Mucosa of stomach (tissue), 1 donor: Measurements from ENCODE around the gene RGS4.

Experiments used
- H3K27me3 ChIP-seq: one replicate; pipeline ENCODE4 v1.7.0; 2013; ENCODE audit warnings: mild to moderate bottlenecking, low read length; ENCODE audit not compliant: control insufficient read depth, insufficient read depth
- H3K36me3 ChIP-seq: one replicate; pipeline ENCODE4 v1.7.0; 2013; ENCODE audit warnings: low read length; ENCODE audit not compliant: control insufficient read depth, insufficient read depth
- H3K4me1 ChIP-seq: one replicate; pipeline ENCODE4 v1.7.0; 2013; ENCODE audit warnings: mild to moderate bottlenecking, low read length; ENCODE audit not compliant: control insufficient read depth, insufficient read depth
- H3K4me3 ChIP-seq: one replicate; pipeline ENCODE4 v1.7.0; 2013; ENCODE audit warnings: low read length
- H3K9ac ChIP-seq: one replicate; pipeline ENCODE4 v1.7.0; 2013; ENCODE audit warnings: mild to moderate bottlenecking, low read length, moderate library complexity
- H3K9me3 ChIP-seq: one replicate; pipeline ENCODE4 v1.7.0; 2013; ENCODE audit warnings: mild to moderate bottlenecking, low read length, moderate library complexity; ENCODE audit not compliant: control insufficient read depth
- donor health status: Pancreatic carcinoma.

RGS4 gene

GRCh38 chr1:163050496-163050895 lies 18.7 kb upstream of the RGS4 start:
- H3K9me3 ChIP-seq: no peaks in the 10 kb centered on the region
- H3K4me3 ChIP-seq: no peak overlapping the region
- no peaks in the 10 kb centered on the region for H3K27me3 ChIP-seq
- H3K4me1 ChIP-seq: peaks cover 7% of the 10 kb centered on the region
- H3K36me3 ChIP-seq: no peaks in the 10 kb centered on the region
- no peak overlapping the region for H3K9ac ChIP-seq

- no peak overlapping the region for H3K9ac ChIP-seq
- no peaks in the 10 kb centered on the region for H3K27me3 ChIP-seq
- H3K4me1 ChIP-seq: peaks cover 18% of the 10 kb centered on the region
- no peaks in the 10 kb centered on the region for H3K9me3 ChIP-seq
- no peak overlapping the region for H3K4me3 ChIP-seq
- H3K36me3 ChIP-seq: no peaks in the 10 kb centered on the region
Observed at GRCh38 chr1:163054181-163054591, 15.0 kb upstream of the RGS4 start.

- H3K27me3 ChIP-seq: no peaks in the 10 kb centered on the region
- H3K36me3 ChIP-seq: no peaks in the 10 kb centered on the region
- H3K4me3 ChIP-seq: no peak overlapping the region
- H3K4me1 ChIP-seq: peaks cover 18% of the 10 kb centered on the region
- no peak overlapping the region for H3K9ac ChIP-seq
- no peaks in the 10 kb centered on the region for H3K9me3 ChIP-seq
Observed at GRCh38 chr1:163055005-163055404, 14.2 kb upstream of the RGS4 start.

DNA sequence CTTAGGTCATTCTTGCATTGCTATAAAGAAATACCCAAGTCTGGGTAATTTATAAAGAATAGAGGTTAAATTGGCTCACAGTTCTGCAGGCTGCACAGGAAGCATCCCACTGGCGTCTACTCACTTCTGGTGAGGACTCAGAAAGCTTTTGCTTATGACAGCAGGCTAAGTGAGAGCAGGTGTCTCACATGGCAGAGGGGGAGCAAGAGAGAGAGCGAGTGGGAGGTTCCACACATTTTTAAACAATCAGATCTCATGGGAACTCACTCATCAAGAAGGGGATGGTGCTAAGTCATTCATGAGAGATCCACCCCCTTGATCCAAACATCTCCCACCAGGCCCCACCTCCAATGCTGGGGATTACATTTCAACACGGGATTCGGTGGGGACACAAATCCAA lies 13.6 kb upstream of the RGS4 start:
- H3K36me3 ChIP-seq: no peaks in the 10 kb centered on the region
- H3K4me3 ChIP-seq: no peak overlapping the region
- peaks cover 18% of the 10 kb centered on the region for H3K4me1 ChIP-seq
- H3K9me3 ChIP-seq: no peaks in the 10 kb centered on the region
- no peaks in the 10 kb centered on the region for H3K27me3 ChIP-seq
- H3K9ac ChIP-seq: no peak overlapping the region

DNA sequence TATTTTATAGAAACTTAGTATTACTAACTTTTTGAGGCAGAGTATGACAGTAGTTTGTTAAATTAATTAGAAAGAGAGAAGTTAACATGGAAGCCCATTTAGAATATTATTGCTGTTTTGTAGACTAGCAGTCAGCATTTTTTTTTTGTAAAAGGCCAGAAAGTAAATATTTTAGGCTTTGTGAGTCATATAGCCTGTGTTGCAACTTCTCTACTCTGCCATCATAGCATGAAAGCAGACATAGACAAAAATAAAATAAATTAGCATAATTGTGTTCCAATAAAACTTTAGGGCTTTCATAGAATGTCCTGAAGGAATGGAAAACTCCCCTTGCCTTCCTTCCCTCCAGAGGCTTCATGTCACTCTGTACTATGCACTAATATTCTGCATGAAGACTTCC lies 12.3 kb upstream of the RGS4 start:
- Histone ChIP-seq H3K27me3 (no peaks in the 10 kb centered on the region), H3K36me3 (no peaks in the 10 kb centered on the region), H3K4me1 (peaks cover 18% of the 10 kb centered on the region), H3K4me3 (no peak overlapping the region), H3K9me3 (no peaks in the 10 kb centered on the region), H3K9ac (no peak overlapping the region)

DNA sequence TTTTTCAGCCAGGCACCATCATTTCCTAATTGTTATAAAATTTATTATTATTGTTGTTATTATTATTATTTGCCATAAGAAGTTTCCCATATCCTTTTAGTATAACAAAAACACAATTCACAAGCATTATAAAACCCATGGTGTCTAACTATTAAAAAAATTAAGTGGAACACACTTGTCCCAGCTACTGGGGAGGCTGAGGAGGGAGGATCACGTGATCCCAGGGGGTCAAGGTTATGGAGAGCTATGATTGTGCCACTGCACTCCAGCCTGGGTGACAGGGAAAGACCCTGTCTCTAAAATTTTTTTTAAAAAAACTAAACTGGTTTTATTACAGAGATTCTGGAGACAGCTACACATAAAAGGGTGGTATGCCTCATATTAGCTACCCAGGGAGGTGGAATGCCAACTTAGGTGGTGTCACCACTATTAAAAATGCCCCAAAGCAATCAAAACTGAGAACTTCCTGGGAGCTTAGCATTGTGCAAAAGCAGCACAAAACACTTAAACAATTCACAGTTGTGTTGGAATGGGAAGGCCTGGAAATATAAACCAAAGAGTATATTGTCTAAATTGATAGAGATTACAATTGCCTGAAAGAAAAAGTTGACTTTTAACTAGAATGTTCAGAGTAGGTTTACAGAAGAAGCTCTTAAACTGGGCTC lies 8.7 kb upstream of the RGS4 start:
- Histone ChIP-seq H3K4me3 (no peak overlapping the region), H3K27me3 (no peaks in the 10 kb centered on the region), H3K4me1 (peaks cover 12% of the 10 kb centered on the region), H3K36me3 (no peaks in the 10 kb centered on the region), H3K9ac (no peak overlapping the region), H3K9me3 (no peaks in the 10 kb centered on the region)

DNA sequence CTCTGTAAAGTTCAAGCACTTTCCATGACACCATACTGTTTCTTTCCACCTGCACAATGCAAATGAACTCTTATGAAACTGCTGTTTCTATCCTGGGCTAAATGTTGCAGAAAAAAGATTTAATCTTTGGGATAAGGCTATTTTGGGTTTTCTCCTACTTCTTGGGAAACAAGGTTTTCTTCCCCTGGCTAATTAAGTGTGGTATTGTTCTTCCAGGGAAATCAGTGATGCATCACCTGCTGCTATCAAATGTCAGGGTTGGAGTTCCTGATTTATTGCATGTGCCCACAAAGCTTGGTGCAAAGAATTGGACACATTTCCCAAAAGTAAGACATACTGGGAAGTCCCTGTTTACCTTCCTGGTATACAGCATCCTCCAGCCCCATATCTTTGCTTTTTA lies 6.0 kb upstream of the RGS4 start:
- H3K4me1 ChIP-seq: no peaks in the 10 kb centered on the region
- H3K9me3 ChIP-seq: no peaks in the 10 kb centered on the region
- no peak overlapping the region for H3K9ac ChIP-seq
- H3K4me3 ChIP-seq: no peak overlapping the region
- H3K27me3 ChIP-seq: no peaks in the 10 kb centered on the region
- no peaks in the 10 kb centered on the region for H3K36me3 ChIP-seq

DNA sequence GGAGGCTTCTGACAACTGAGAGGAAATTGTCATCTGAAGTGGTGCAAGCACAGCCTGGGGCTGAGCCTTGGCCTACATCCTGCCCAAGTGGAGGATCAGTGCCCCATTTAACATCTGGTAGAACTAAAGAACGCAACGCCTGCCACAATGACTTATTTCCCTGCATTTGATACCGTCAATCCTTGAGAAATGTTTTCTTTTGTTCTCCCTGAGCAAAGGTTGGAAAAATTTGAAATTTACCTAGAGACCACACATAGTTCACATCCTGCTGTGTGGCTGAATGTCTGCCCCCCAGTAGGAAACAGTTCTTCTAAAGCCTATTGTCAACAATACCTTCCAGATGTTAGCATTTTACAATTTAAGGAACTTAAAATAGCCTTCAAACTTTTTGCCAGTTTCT lies 5.6 kb upstream of the RGS4 start:
- H3K4me1 ChIP-seq: no peaks in the 10 kb centered on the region
- no peak overlapping the region for H3K9ac ChIP-seq
- no peak overlapping the region for H3K4me3 ChIP-seq
- no peaks in the 10 kb centered on the region for H3K9me3 ChIP-seq
- no peaks in the 10 kb centered on the region for H3K36me3 ChIP-seq
- H3K27me3 ChIP-seq: no peaks in the 10 kb centered on the region

DNA sequence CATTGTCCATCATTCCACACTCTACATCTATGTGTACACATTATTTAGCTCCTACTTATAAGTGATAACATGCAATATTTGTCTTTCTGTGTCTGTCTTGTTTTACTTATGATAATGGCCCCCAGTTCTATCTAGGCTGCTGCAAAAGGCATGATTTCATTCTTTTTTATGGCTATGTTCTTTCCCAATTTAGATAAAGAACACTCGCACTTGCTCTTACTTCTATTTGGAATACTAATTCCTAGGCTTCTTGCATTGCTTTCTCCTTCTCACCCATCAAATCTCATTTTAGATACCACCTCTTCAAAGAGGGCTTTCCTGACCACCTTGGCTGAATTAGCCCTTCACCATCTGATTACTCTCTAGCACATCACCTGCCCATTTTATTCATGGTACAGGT lies 3.0 kb upstream of the RGS4 start:
- no peaks in the 10 kb centered on the region for H3K36me3 ChIP-seq
- no peak overlapping the region for H3K9ac ChIP-seq
- H3K27me3 ChIP-seq: no peaks in the 10 kb centered on the region
- no peaks in the 10 kb centered on the region for H3K4me1 ChIP-seq
- H3K4me3 ChIP-seq: no peak overlapping the region
- no peaks in the 10 kb centered on the region for H3K9me3 ChIP-seq

GRCh38 chr1:163066686-163067085 lies 2.5 kb upstream of the RGS4 start:
- H3K4me3 ChIP-seq: no peak overlapping the region
- H3K9me3 ChIP-seq: no peaks in the 10 kb centered on the region
- no peaks in the 10 kb centered on the region for H3K36me3 ChIP-seq
- no peaks in the 10 kb centered on the region for H3K4me1 ChIP-seq
- H3K9ac ChIP-seq: no peak overlapping the region
- H3K27me3 ChIP-seq: no peaks in the 10 kb centered on the region

DNA sequence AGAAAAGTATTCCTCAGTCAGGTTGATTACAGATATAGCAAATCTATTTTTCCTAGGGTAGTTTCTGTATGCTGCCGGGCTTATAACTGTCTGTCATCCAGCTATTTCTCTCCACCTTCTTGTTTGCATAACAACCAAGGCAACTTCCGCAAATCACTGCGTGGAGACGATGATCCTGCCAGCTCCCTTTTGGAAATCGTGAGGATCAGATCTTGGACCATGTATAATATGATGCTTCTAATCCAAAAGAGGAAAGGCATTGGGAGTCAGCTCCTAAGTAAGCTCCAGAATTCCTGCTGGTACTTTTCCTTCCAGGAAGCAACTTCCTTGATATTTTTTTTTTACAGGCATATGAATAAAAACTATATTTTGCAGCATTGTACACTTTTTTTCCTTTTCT lies 445 bp upstream of the RGS4 start:
- peak overlapping the region; percentile 20 for H3K9ac ChIP-seq

DNA sequence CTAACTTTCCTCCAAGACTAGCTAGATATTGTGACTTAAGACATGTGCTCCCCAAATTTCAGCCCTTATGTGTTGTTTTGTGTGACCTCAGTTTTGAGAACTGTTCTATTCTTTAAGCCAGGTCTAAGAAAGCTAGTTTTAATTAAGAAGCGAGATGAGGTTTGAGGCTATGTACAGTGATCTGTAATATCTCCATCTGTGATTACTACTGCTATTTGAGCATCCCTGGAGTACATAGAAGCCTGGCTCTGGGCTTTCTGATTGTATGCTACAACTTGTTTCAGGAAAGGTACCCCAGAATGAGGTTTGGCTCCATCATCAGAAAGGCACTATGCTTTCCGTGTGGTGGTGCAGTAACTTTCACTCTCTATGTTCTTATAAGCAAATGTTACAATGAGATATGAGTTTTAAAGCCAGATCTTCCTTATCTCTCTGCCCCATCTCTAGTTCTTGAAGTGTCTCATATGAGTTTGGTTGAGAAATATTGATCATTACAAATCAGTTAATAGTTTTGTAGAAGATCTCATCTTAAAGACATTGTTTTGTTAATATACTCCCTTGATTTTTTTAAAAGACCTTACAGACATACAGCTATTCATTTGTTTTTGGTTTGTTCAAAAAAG lies 605 bp downstream of the RGS4 start:
- peak overlapping the region; percentile 18 for H3K4me3 ChIP-seq
- no peaks in the 10 kb centered on the region for H3K9me3 ChIP-seq
- H3K36me3 ChIP-seq: no peaks in the 10 kb centered on the region
- no peaks in the 10 kb centered on the region for H3K4me1 ChIP-seq
- no peaks in the 10 kb centered on the region for H3K27me3 ChIP-seq
- H3K9ac ChIP-seq: no peak overlapping the region

More for the DNA sequence above, 445 bp upstream of the RGS4 start:
- Histone ChIP-seq H3K4me1 (no peaks in the 10 kb centered on the region), H3K4me3 (peak overlapping the region; percentile 18), H3K36me3 (no peaks in the 10 kb centered on the region), H3K9me3 (no peaks in the 10 kb centered on the region), H3K27me3 (no peaks in the 10 kb centered on the region)
